D721Med (cell line): ENCODE results near the gene PJVK.
"Not testable (repeated sequence)": the region's sequence is repeated elsewhere in the genome, so short reads cannot be mapped to it uniquely, and the experiment has no call there.

Experiments
- DNase-seq: peaks from one replicate; pipeline ENCODE4 v3.0.0; 2011; ENCODE audit warnings: low spot score; ENCODE audit not compliant: insufficient read length
- FAIRE-seq: peaks from 2 replicates; lab custom pipeline; 2011; peaks lifted over from hg19 to GRCh38; lab: Jason Lieb, UNC
- CTCF ChIP-seq: IDR thresholded peaks from 2 replicates; pipeline ENCODE4 v1.5.1; 2012; ENCODE audit warnings: mild to moderate bottlenecking, control low read depth; ENCODE audit not compliant: insufficient read depth; ENCODE audit errors: missing control alignments

The PJVK gene

DNA sequence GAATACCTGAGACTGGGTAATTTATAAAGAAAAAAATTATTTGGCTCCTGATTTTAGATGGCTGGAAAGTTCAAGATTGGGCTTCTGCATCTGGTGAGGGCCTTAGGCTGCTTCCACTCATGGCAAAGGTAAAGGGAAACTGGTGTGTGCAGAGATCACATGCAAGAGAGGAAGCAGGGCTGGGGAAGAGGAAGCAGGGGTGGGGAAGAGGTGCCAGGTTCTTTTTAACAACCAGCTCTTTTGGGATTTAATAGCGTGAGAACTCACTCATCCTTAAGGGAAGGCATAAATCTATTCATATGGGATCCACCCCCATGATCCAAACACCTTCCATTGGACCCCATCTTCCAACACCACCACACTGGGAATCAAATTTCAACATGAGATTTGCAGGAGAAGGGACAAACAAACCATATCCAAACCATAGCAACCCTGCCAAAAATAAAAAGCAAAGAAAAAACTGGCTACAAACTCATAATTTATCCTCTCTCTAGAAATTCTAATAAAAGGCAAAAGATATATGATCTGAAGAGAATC, 30.6 kb upstream of the PJVK start:
- FAIRE-seq (no peak), DNase-seq (no peak)
- no peak for TF ChIP-seq CTCF

- FAIRE-seq (no peak), DNase-seq (no peak)
- TF ChIP-seq CTCF: no peak
Observed at GRCh38 chr2:178422097-178422496, 29.1 kb upstream of the PJVK start.

DNA sequence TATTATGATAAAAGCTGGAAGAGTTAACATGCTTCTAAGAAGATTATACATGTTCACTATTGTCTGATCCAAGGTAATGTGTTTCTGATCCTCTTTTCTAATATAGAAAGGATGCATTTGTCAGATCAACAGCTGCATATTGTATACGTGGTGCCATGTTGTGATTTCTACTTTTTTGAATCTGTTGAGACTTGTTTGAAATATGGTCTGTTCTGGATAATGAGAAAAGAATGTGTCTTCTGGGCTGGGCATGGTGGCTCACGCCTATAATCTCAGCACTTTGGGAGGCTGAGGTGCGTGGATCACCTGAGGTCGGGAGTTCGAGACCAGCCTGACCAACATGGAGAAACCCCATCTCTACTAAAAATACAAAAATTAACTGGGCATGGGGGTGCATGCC, 27.4 kb upstream of the PJVK start:
- not testable (repeated sequence) for DNase-seq
- FAIRE-seq: peak; percentile 51

DNA sequence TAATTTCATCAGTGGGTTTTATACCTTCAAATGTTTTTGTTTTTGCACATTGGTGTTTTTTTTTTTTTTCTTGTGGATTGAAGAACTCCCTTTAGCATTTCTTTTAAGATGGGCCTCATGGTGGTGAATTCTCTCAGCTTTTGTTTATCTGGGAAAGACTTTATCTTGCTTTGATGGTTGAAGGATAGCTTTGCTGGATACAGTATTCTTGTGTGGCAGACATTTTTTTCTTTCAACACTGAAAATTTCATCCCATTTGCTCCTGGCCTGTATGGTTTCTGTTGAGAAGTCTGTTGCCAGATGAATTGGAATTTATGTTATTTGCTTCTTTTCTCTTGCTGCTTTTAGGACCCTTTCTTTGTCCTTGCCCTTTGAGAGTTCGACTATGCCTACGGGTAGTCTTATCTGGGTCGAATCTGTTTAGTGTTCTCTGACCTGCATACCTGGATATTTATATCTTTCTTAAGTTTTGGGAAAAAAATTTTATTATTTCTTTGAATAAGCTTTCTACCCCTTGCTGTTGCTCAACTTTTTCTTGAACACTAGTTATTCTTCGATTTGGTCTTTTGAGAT, 25.8 kb upstream of the PJVK start:
- DNase-seq (no peak), FAIRE-seq (no peak)
- TF ChIP-seq CTCF: no peak

GRCh38 chr2:178426388-178426787, 24.8 kb upstream of the PJVK start:
- TF ChIP-seq CTCF: no peak
- no peak for FAIRE-seq
- no peak for DNase-seq

- no peak for TF ChIP-seq CTCF
- FAIRE-seq (no peak), DNase-seq (no peak)
Observed at GRCh38 chr2:178427458-178427857, 23.7 kb upstream of the PJVK start.

- TF ChIP-seq CTCF: no peak
- FAIRE-seq (no peak), DNase-seq (no peak)
Observed at GRCh38 chr2:178428396-178428806, 22.8 kb upstream of the PJVK start.
